HepG2 (cell line): ENCODE results near the gene PRELID1. TPM values are rescaled to one million over a fixed set of nuclear protein-coding genes. Genes with fewer than 3 reads are reported as not detected.

Experiments used
- ATAC-seq: fragments of 200-7000 bp; cut with Tn5 transposase; 3 replicates; pipeline ENCODE4 v1.9.1; 2020; ENCODE audit warnings: mild to moderate bottlenecking, moderate library complexity
- BruUV-seq: library from RNA; stranded (reverse); fragments of 400-500 nt; replicated peaks from 2 replicates; lab custom pipeline; 2021; lab: Mats Ljungman, UMichigan
- CTCF ChIA-PET: fragments of 300-600 bp; formaldehyde crosslinking; extraction: SDS; loops from one replicate; lab custom pipeline; 2021; ENCODE audit warnings: low total read pairs, inconsistent platforms, low intra/inter-chr PET ratio; lab: Yijun Ruan, JAX
- POLR2A ChIA-PET: fragments of 350-600 bp; sonication (Branson Sonifier 250); formaldehyde crosslinking; loops from one replicate; lab custom pipeline; 2020; ENCODE audit warnings: antibody characterized with exemption, inconsistent platforms; lab: Yijun Ruan, JAX
- DNase-seq: peaks from one replicate; pipeline ENCODE4 v3.0.0-alpha.2; 2015; ENCODE audit warnings: low spot score
- FAIRE-seq: peaks from 3 replicates; lab custom pipeline; 2011; peaks lifted over from hg19 to GRCh38; lab: Jason Lieb, UNC
- H2AFZ ChIP-seq: one replicate; pipeline ENCODE4 v1.6.1; 2011; ENCODE audit warnings: low read length, inconsistent platforms
- H3K27ac ChIP-seq: fragments of 300-600 bp; 3 replicates; pipeline ENCODE4 v1.8.0; 2011; ENCODE audit warnings: mixed run types, mild to moderate bottlenecking, mixed read lengths, low read length, inconsistent platforms; ENCODE audit not compliant: insufficient read depth; ENCODE audit errors: extremely low read length
- H3K27me3 ChIP-seq, 2 experiments: fragments of 200-600 bp in 1 of 2; 2 replicates in 1 of 2; 3 replicates in 1 of 2; pipeline versions ENCODE4 v1.6.0 to v1.8.0; 2011; ENCODE audit warnings: low read length in 2 of 2, mild to moderate bottlenecking in 2 of 2, moderate library complexity in 2 of 2, inconsistent platforms in 1 of 2; ENCODE audit not compliant: insufficient read depth in 2 of 2, control insufficient read depth in 1 of 2
- H3K36me3 ChIP-seq, 2 experiments: fragments of 200-600 bp in 1 of 2; replicated peaks in 1 of 2; 2 replicates in 1 of 2; 3 replicates in 1 of 2; pipeline versions ENCODE4 v1.5.1 to v1.8.0; 2011; ENCODE audit warnings: low read length in 2 of 2, inconsistent platforms in 1 of 2; ENCODE audit not compliant: insufficient read depth in 2 of 2, control insufficient read depth in 1 of 2
- H3K4me1 ChIP-seq: 2 replicates; pipeline ENCODE4 v1.5.1; 2012; ENCODE audit warnings: low read length, inconsistent platforms; ENCODE audit not compliant: insufficient read depth
- H3K4me2 ChIP-seq: 2 replicates; pipeline ENCODE4 v1.6.0; 2011; ENCODE audit warnings: low read depth, low read length, inconsistent platforms
- H3K4me3 ChIP-seq, 3 experiments: fragments of 200-600 bp in 1 of 3; sonication (generic), shearing (Covaris generic) in 1 of 3; replicated peaks in 1 of 3; 2 replicates each; pipeline ENCODE4 v1.5.1; 2011 to 2016; ENCODE audit warnings: low read length in 3 of 3, inconsistent platforms in 2 of 3, low read depth in 2 of 3, mild to moderate bottlenecking in 2 of 3, control low read depth in 1 of 3, mixed read lengths in 1 of 3; ENCODE audit not compliant: insufficient read depth in 1 of 3
- H3K79me2 ChIP-seq: one replicate; pipeline ENCODE4 v1.6.1; 2011; ENCODE audit warnings: low read length, inconsistent platforms; ENCODE audit not compliant: insufficient read depth
- H3K9ac ChIP-seq: 2 replicates; pipeline ENCODE4 v1.6.0; 2011; ENCODE audit warnings: mild to moderate bottlenecking, low read depth, low read length, inconsistent platforms; ENCODE audit not compliant: insufficient read depth
- H3K9me3 ChIP-seq: 2 replicates; pipeline ENCODE4 v1.5.1; 2012; ENCODE audit warnings: mild to moderate bottlenecking, low read length
- H4K20me1 ChIP-seq: 2 replicates; pipeline ENCODE4 v1.6.0; 2011; ENCODE audit warnings: inconsistent platforms, mild to moderate bottlenecking, low read length, moderate library complexity; ENCODE audit not compliant: insufficient read depth
- CCDC6 ChIP-seq: sonication (generic); formaldehyde crosslinking; IDR thresholded peaks from 2 replicates; pipeline ENCODE4 v1.8.1; 2022; ENCODE audit warnings: mild to moderate bottlenecking, missing genetic modification reagents, moderate library complexity
- JUN ChIP-seq: sonication (generic); formaldehyde crosslinking; IDR thresholded peaks from 2 replicates; pipeline ENCODE4 v1.4.0; 2020; ENCODE audit warnings: mild to moderate bottlenecking, missing genetic modification reagents
- MYC ChIP-seq: sonication (generic); formaldehyde crosslinking; IDR thresholded peaks from 2 replicates; pipeline ENCODE4 v1.9.0; 2021; ENCODE audit warnings: missing genetic modification reagents, borderline replicate concordance
- NCOA2 ChIP-seq: sonication (generic); formaldehyde crosslinking; IDR thresholded peaks from 2 replicates; pipeline ENCODE4 v1.8.0; 2022; ENCODE audit warnings: inconsistent platforms
- NFRKB ChIP-seq: fragments of 450-650 bp; IDR thresholded peaks from 2 replicates; pipeline ENCODE4 v1.6.1; 2017
- PPARG ChIP-seq: conservative IDR thresholded peaks from 2 replicates; pipeline ENCODE4 v1.6.1; 2016; ENCODE audit warnings: missing biosample characterization, missing genetic modification reagents
- RNF2 ChIP-seq: fragments of 450-650 bp; conservative IDR thresholded peaks from 2 replicates; pipeline ENCODE4 v1.6.1; 2016; ENCODE audit warnings: low read depth
- ZNF282 ChIP-seq: fragments of 450-650 bp; IDR thresholded peaks from 2 replicates; pipeline ENCODE4 v1.6.1; 2018; ENCODE audit not compliant: partially characterized antibody
- ZNF710 ChIP-seq: sonication (generic); formaldehyde crosslinking; IDR thresholded peaks from 2 replicates; pipeline ENCODE4 v1.5.0; 2020; ENCODE audit warnings: mild to moderate bottlenecking, missing genetic modification reagents, borderline replicate concordance
- ZNF768 ChIP-seq: sonication (generic); formaldehyde crosslinking; IDR thresholded peaks from 2 replicates; pipeline ENCODE4 v1.4.0; 2020; ENCODE audit warnings: missing genetic modification reagents
- ZXDC ChIP-seq: sonication (generic); formaldehyde crosslinking; IDR thresholded peaks from 2 replicates; pipeline ENCODE4 v1.5.0; 2020; ENCODE audit warnings: mild to moderate bottlenecking, missing genetic modification reagents
- WGBS: methylation state at CpG from one replicate; pipeline ENCODE4 v1.1.6; 2017; ENCODE audit warnings: low lambda C conversion rate; 5-methylcytosine and 5-hydroxymethylcytosine counted together
- in situ Hi-C: cut with HindIII; loops from 2 replicates; pipeline ENCODE4 v1.10.0; 2017; ENCODE audit warnings: low pct_unique_long_range_greater_than_20kb; ENCODE audit not compliant: extremely low pct_ligation_motif_present
- intact Hi-C: fragments of 100-400 bp; cut with micrococcal nuclease; formaldehyde crosslinking; loops from one replicate; pipeline ENCODE4 v1.10.0; 2022; ENCODE audit not compliant: unreplicated experiment
- polyA plus RNA-seq, 8 experiments: library from polyadenylated mRNA; depleted of rRNA in 3 of 8; stranded (reverse) in 7 of 8; unstranded in 1 of 8; fragments of >200 nt; fragmentation: Illumina TruSeq in 4 of 8; extraction: Trizol in 4 of 8; gene quantifications; 2 replicates each; pipeline versions ENCODE4 v1.2.1 to v1.2.3, GENCODE V29; 2011 to 2016; ENCODE audit warnings: low read depth in 4 of 8, missing spikeins in 1 of 8, mixed read lengths in 1 of 8; ENCODE audit not compliant: insufficient read depth in 1 of 8
- total RNA-seq, 5 experiments: library from RNA; depleted of rRNA; stranded (reverse); fragments of >200 nt; fragmentation: Illumina TruSeq; extraction: Trizol; gene quantifications; 2 replicates each; pipeline ENCODE4 v1.2.3, GENCODE V29; 2016; ENCODE audit warnings: low read depth in 1 of 5
- TF ChIP-seq, protein P1 (sequence below): sonication (generic); formaldehyde crosslinking; IDR thresholded peaks from 2 replicates; pipeline ENCODE4 v1.4.0; 2020; ENCODE audit warnings: low read depth, mild to moderate bottlenecking, missing genetic modification reagents
- TF ChIP-seq, protein P2 (sequence below): IDR thresholded peaks from 2 replicates; pipeline ENCODE4 v1.6.1; 2016
- TF ChIP-seq, protein P3 (sequence below): IDR thresholded peaks from 2 replicates; pipeline ENCODE4 v1.6.1; 2012; ENCODE audit warnings: inconsistent platforms

The PRELID1 gene
- total and polyA plus RNA-seq, 2 of the 13 experiments (the other 11 are each of a cell fraction or from before 2014, with no cell fraction given), result 250 to 271 TPM

- TF ChIP-seq NCOA2 (CRISPR knock-in tag), result no peak
These were observed 48.1 kb downstream of the PRELID1 start, which contains the start of gene LMAN2 (continued) for GRCh38 chr5:177351392-177352329.

GRCh38 chr5:177353093-177353492 is 49.5 kb downstream of the PRELID1 start:
- no TSS peak for BruUV-seq
- Histone ChIP-seq H3K79me2 (peaks cover 28% of the 10 kb centered on the region), H3K4me1 (peaks cover 88% of the 10 kb centered on the region), H3K9ac (no peak overlapping the region; the same call in 1 of the 2 replicates), H2AFZ (no peak overlapping the region), H4K20me1 (no peaks in the 10 kb centered on the region), H3K4me3 (no peak overlapping the region), H3K36me3 (no peaks in the 10 kb centered on the region; a peak in 2 of 5 replicates), H3K9me3 (no peaks in the 10 kb centered on the region)
- intact Hi-C loops, result no loop called here
- POLR2A ChIA-PET, result interaction anchor here (1.1 to 6.8 kb wide), 7 partner anchors 8 to 102 kb away, joined by 3 to 84 read pairs (median 31); partner anchors contain the start of genes PRELID1 and RAB24
- CTCF ChIA-PET, result no interaction called here
- DNase-seq (no peak), FAIRE-seq (no peak)
- 90% methylated on average over 5 of the region's 5 CpGs for WGBS
- in situ Hi-C loops, result loop anchor here (25.0 kb wide), 1 partner anchor 816 kb away; the partner anchor contains the start of genes CDHR2 and RNF44
- TF ChIP-seq RNF2, result no peak
- TF ChIP-seq ZNF282, result no peak
- TF ChIP-seq, protein P1, sequence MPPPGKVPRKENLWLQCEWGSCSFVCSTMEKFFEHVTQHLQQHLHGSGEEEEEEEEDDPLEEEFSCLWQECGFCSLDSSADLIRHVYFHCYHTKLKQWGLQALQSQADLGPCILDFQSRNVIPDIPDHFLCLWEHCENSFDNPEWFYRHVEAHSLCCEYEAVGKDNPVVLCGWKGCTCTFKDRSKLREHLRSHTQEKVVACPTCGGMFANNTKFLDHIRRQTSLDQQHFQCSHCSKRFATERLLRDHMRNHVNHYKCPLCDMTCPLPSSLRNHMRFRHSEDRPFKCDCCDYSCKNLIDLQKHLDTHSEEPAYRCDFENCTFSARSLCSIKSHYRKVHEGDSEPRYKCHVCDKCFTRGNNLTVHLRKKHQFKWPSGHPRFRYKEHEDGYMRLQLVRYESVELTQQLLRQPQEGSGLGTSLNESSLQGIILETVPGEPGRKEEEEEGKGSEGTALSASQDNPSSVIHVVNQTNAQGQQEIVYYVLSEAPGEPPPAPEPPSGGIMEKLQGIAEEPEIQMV, result no peak
- TF ChIP-seq, protein P2, sequence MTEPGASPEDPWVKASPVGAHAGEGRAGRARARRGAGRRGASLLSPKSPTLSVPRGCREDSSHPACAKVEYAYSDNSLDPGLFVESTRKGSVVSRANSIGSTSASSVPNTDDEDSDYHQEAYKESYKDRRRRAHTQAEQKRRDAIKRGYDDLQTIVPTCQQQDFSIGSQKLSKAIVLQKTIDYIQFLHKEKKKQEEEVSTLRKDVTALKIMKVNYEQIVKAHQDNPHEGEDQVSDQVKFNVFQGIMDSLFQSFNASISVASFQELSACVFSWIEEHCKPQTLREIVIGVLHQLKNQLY (CRISPR knock-in tag), result no peak
- no peak for TF ChIP-seq JUN (CRISPR knock-in tag)
- TF ChIP-seq, protein P3, sequence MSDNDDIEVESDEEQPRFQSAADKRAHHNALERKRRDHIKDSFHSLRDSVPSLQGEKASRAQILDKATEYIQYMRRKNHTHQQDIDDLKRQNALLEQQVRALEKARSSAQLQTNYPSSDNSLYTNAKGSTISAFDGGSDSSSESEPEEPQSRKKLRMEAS, result no peak
- no peak for TF ChIP-seq NFRKB
- no peak for TF ChIP-seq ZNF768
- TF ChIP-seq MYC (CRISPR knock-in tag), result no peak
- TF ChIP-seq PPARG (CRISPR knock-in tag), result no peak
- no peak for TF ChIP-seq ZXDC (CRISPR knock-in tag)
- TF ChIP-seq CCDC6, result no peak
- no peak for TF ChIP-seq ZNF710
- TF ChIP-seq, all 625 proteins: peak for 0
- no peaks in the 10 kb centered on the region; a peak in 1 of 5 replicates for H3K27me3 ChIP-seq
- H3K4me2 ChIP-seq, result no peak overlapping the region
- H3K27ac ChIP-seq, result no peak overlapping the region
- ATAC-seq, result no peak
